Measurements from ENCODE around the gene INSYN2B. TPM values are rescaled to one million over a fixed set of nuclear protein-coding genes. Genes with fewer than 3 reads are reported as not detected.
"Not testable (repeated sequence)": the region's sequence is repeated elsewhere in the genome, so short reads cannot be mapped to it uniquely, and the experiment has no call there.

INSYN2B gene
- total RNA-seq, 1 donor = not detected

DNA sequence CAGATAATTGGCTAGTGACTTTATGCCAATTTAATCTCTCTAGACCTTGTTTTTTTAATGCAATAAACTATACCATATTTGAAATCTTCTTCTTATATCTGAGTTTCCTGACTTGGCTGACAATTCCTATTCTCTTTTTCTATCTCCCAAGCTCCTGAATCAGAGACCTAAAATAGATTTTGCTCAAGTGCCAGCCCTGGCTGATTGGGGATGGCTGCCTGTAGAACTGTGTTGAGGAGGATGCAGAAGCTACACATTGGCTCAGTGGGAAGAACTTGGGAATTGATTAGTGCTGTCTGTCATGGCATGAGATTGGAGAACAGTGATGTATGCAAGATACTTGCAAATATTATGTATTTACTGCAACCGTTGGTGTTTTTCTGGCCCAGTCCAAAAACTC lies 132.8 kb downstream of the INSYN2B start:
- Histone ChIP-seq H3K9me3 (ENCODE audit: low read depth, low read length) (peaks cover 15% of the 10 kb centered on the region), H3K4me1 (ENCODE audit: insufficient read depth, low read length) (no peaks in the 10 kb centered on the region), H3K27me3 (ENCODE audit: insufficient read depth, low read length) (no peaks in the 10 kb centered on the region), H3K4me3 (ENCODE audit: low read length) (no peak overlapping the region)

DNA sequence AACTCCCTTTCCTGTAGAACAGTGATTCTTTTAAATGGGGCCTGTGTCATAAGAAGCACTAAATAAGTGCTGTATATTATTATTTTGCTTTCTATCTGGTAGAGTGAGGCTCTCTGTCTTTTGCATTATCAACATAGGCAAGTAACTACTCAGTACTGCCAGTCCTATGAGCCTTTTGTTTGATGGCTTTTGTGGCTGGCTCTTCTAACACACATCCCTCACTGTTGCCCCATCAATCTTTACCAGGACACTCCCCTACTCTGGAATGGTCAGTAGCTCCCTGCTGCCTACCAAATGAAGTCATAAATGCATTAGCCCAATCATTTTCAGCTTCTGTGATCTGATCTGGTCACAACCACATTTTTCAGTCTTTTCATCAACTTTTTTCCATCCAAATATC lies 137.6 kb downstream of the INSYN2B start:
- Histone ChIP-seq H3K27me3 (ENCODE audit: insufficient read depth, low read length) (no peaks in the 10 kb centered on the region), H3K4me3 (ENCODE audit: low read length) (no peak overlapping the region), H3K4me1 (ENCODE audit: insufficient read depth, low read length) (no peaks in the 10 kb centered on the region), H3K9me3 (ENCODE audit: low read depth, low read length) (no peaks in the 10 kb centered on the region)

DNA sequence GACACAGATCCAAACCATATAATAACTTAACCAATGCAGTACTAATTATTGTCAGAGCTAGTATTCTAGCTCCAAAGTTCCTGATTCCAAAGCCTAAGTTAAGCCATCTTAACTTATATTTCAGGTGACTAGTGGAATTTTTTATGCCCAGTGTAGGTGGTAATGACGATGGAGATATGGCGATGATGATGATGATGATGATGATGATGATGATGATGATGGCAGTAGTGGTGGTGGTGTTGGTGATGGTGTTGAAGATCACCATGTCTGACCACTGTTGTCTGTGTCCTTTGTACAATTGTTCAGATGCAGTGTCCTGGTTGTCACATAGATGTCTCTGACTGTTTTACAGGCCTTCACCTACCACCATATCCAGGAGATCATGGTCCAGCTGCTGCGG lies 139.9 kb downstream of the INSYN2B start:
- Histone ChIP-seq H3K9me3 (ENCODE audit: low read depth, low read length) (no peaks in the 10 kb centered on the region), H3K27me3 (ENCODE audit: insufficient read depth, low read length) (no peaks in the 10 kb centered on the region), H3K4me3 (ENCODE audit: low read length) (no peak overlapping the region), H3K4me1 (ENCODE audit: insufficient read depth, low read length) (no peaks in the 10 kb centered on the region)

DNA sequence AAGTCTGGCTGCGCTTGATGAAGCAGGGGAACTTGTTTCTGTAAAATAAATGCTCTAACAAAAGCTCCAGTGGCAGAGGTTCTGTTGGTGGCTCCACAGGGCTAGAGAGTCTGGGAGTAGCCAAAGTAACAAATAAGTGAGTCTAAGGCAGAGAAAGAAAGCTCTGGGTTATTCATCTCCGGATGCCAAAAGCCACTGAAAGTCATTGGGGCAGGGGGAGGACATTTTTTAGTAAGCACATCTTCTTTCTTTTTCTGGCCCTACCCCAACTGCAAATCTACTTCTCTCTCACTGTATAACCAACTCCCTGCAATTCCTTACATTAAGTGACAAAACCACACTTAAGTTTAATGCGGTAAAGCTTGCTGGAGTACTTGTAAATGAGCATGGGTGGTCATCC lies 141.6 kb downstream of the INSYN2B start:
- Histone ChIP-seq H3K9me3 (ENCODE audit: low read depth, low read length) (no peaks in the 10 kb centered on the region), H3K27me3 (ENCODE audit: insufficient read depth, low read length) (no peaks in the 10 kb centered on the region), H3K4me1 (ENCODE audit: insufficient read depth, low read length) (peaks cover 2% of the 10 kb centered on the region), H3K4me3 (ENCODE audit: low read length) (no peak overlapping the region)

DNA sequence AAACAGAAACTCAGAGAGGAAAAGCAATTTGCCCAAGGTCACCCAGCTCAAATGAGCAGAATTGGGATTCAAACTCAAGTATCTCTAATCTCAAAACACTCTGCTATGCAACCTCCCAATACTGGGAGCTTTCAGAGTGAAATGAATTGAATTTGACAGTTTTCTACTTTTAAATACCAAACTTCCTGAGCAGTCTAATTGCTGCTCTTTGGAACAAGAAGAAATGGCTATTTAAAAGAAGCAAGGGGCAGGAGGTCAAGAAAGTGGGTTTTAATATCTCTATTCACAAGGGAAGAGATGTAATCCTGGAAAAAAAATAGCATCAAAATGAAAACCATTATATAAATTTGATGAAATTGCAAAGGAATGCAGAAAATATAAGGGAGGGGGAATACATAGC lies 142.6 kb downstream of the INSYN2B start:
- Histone ChIP-seq H3K9me3 (ENCODE audit: low read depth, low read length) (no peaks in the 10 kb centered on the region), H3K4me3 (ENCODE audit: low read length) (no peak overlapping the region), H3K4me1 (ENCODE audit: insufficient read depth, low read length) (peaks cover 8% of the 10 kb centered on the region), H3K27me3 (ENCODE audit: insufficient read depth, low read length) (no peaks in the 10 kb centered on the region)

DNA sequence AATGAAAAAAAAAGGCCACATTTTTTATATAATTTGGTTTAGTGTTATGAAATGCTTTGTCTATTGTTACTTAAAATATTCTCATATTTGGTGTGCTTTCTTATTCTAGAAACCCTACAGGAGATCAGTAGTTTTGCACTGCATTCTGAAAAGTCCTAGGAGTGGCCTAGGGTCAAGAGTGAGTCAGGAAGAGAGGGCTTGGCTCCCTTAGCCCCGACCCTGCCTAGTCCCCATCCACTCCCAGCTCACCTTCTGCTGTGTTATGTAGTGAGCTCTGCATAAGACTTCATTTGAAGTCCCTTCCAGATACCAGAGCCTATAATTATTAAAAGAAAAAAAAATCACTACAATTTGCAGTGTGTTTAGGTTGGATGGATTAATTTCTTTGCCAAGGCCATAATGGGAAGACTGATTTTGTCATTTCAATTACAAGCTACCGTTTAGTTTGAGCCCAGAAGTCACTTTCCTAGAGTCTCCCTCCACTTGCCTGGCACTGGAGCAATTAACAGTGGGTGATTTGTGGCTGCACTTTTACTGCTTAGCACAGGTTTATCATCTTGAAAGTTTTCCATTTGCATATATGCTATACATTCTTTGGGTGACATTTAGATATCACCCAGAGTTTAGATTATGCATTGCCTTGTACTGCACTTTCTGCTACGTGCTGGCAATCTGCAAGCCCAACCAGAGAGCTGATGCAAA lies 143.3 kb downstream of the INSYN2B start:
- Histone ChIP-seq H3K27me3 (ENCODE audit: insufficient read depth, low read length) (no peaks in the 10 kb centered on the region), H3K4me3 (ENCODE audit: low read length) (no peak overlapping the region), H3K9me3 (ENCODE audit: low read depth, low read length) (no peaks in the 10 kb centered on the region), H3K4me1 (ENCODE audit: insufficient read depth, low read length) (peaks cover 14% of the 10 kb centered on the region)

DNA sequence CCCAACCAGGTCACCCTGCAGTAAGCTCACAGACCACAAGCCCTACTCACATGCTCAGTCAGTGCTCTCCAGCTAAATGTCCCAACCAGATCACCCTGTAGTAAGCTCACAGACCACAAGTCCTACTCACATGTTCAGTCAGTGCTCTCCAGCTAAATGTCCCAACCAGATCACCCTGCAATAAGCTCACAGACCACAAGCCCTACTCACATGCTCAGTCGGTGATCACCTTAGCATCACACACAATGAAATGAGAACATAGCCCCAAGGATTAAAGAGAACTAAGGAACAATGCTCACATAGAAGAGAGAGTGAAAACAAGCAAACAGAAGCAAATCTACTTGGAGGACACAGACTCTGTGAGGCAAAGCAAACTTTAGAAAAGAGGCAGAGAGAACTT lies 145.8 kb downstream of the INSYN2B start:
- not testable (repeated sequence) for H3K27me3 ChIP-seq (ENCODE audit: insufficient read depth, low read length); H3K9me3 ChIP-seq (ENCODE audit: low read depth, low read length); H3K4me3 ChIP-seq (ENCODE audit: low read length)
- H3K4me1 ChIP-seq (ENCODE audit: insufficient read depth, low read length) = peaks cover 14% of the 10 kb centered on the region

DNA sequence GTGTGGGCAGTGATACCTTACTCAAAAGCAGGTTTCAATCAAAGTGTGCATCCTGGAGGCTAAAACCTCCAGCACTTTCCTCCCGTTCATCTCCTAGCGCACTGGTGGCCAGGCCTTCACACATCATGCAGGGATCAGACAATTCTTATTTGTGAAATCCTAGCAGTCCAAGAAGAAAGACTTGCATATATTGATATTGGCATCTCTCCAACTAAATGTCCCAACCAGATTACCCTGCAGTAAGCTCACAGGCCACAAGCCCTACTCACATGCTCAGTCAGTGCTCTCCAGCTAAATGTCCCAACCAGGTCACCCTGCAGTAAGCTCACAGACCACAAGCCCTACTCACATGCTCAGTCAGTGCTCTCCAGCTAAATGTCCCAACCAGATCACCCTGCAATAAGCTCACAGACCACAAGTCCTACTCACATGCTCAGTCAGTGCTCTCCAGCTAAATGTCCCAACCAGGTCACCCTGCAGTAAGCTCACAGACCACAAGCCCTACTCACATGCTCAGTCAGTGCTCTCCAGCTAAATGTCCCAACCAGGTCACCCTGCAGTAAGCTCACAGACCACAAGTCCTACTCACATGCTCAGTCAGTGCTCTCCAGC lies 146.5 kb downstream of the INSYN2B start:
- peaks cover 14% of the 10 kb centered on the region for H3K4me1 ChIP-seq (ENCODE audit: insufficient read depth, low read length)
- not testable (repeated sequence) for H3K27me3 ChIP-seq (ENCODE audit: insufficient read depth, low read length); H3K4me3 ChIP-seq (ENCODE audit: low read length); H3K9me3 ChIP-seq (ENCODE audit: low read depth, low read length)

DNA sequence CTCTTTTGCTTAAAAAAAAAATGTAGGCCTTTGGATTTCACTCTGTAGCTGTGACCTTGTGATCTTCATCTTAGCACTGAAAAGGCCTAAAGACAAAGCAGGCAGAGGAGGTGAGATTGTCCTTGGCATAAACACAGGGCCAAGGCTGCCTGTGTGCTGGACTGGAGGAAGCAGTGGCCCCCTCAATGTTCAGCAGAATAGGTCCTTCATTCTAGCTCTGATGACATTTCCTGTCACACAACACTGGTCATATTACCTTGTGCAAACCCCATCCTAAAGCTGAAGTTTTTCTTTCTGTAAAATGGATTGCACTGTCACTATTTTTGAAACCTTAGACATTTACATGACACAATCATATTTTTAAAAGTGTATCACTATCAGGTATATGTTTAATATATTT lies 147.4 kb downstream of the INSYN2B start:
- peaks cover 14% of the 10 kb centered on the region for H3K4me1 ChIP-seq (ENCODE audit: insufficient read depth, low read length)
- H3K9me3 ChIP-seq (ENCODE audit: low read depth, low read length) = no peaks in the 10 kb centered on the region
- no peaks in the 10 kb centered on the region for H3K27me3 ChIP-seq (ENCODE audit: insufficient read depth, low read length)
- H3K4me3 ChIP-seq (ENCODE audit: low read length) = no peak overlapping the region

DNA sequence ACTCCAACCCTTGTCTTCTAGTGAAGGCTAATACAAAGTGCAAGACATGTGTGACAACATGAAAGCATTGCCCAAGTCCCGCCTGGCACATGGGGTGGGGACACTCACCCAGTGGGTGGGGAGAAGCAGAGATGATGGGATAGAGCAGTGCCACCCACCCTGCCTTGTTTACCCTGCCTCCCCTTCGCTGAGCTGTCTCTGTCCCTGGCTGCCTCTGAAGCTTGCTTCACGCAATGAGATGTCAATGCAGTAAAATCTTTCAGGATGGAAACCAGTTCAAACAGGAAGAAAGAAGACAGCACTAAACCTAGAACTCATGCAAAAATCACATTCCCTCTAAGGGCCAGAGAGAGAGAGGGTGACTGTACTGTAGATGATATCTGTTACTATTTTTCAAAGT lies 148.0 kb downstream of the INSYN2B start:
- H3K9me3 ChIP-seq (ENCODE audit: low read depth, low read length) = no peaks in the 10 kb centered on the region
- peaks cover 14% of the 10 kb centered on the region for H3K4me1 ChIP-seq (ENCODE audit: insufficient read depth, low read length)
- no peak overlapping the region for H3K4me3 ChIP-seq (ENCODE audit: low read length)
- no peaks in the 10 kb centered on the region for H3K27me3 ChIP-seq (ENCODE audit: insufficient read depth, low read length)

DNA sequence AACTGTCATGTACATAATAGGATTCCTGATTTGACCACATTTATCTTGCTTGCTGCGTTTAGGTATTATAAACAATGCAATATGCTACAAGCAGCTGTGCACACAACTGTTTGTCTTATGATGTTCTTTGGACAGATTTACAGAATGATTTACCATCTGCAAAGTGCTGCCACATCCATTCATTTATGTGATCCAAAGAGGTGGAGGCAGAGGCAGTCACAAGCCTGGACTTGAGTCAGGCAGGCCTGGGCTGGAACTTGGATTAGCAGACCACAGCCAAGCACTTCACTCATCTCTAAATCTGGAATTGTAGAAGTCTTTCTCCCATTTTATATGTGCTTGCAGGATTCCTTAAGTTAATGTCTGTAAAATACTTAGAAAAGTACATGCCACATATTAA lies 149.0 kb downstream of the INSYN2B start:
- no peak overlapping the region for H3K4me3 ChIP-seq (ENCODE audit: low read length)
- no peaks in the 10 kb centered on the region for H3K9me3 ChIP-seq (ENCODE audit: low read depth, low read length)
- peaks cover 14% of the 10 kb centered on the region for H3K4me1 ChIP-seq (ENCODE audit: insufficient read depth, low read length)
- no peaks in the 10 kb centered on the region for H3K27me3 ChIP-seq (ENCODE audit: insufficient read depth, low read length)

DNA sequence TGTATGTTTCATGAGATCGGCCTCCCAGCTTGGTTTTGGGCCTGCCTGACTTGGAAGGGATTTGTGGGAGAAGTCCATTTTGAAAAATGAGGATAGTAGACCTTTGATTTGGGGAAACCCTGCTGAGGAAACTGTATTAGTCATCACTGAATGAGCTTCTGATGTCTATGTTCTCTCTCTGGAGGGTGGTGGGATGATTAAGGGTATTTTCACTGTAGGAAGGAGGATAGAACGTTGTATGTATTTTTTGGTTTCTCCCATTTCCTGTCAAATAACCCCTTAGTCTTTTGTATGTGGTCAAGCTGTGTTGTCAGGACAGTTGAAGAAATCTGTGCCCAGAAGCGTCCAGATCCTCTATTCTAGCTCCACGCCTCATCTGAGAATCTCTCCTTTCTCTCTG lies 151.9 kb downstream of the INSYN2B start:
- Histone ChIP-seq H3K4me1 (ENCODE audit: insufficient read depth, low read length) (peaks cover 9% of the 10 kb centered on the region), H3K27me3 (ENCODE audit: insufficient read depth, low read length) (no peaks in the 10 kb centered on the region), H3K4me3 (ENCODE audit: low read length) (no peak overlapping the region), H3K9me3 (ENCODE audit: low read depth, low read length) (no peaks in the 10 kb centered on the region)

DNA sequence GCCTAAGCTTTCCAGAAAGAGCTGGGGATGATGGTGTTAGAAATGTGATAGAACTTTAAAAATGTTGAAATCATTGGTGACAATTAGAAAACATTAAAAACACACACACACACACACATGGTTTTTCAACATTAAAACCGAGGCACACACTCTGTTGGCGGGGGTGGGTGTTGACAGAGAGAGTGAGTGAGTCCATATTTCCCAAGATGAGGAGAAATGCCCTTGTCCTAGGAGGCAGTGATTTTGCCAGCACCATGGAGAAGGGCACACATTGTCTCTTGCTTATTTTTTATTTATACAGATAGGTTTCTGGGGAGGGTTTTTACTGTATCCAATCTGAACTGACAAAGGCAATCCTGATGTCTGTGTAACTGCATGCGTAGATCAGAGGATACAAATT lies 152.5 kb downstream of the INSYN2B start:
- Histone ChIP-seq H3K4me1 (ENCODE audit: insufficient read depth, low read length) (peaks cover 7% of the 10 kb centered on the region), H3K27me3 (ENCODE audit: insufficient read depth, low read length) (no peaks in the 10 kb centered on the region), H3K4me3 (ENCODE audit: low read length) (no peak overlapping the region), H3K9me3 (ENCODE audit: low read depth, low read length) (no peaks in the 10 kb centered on the region)

DNA sequence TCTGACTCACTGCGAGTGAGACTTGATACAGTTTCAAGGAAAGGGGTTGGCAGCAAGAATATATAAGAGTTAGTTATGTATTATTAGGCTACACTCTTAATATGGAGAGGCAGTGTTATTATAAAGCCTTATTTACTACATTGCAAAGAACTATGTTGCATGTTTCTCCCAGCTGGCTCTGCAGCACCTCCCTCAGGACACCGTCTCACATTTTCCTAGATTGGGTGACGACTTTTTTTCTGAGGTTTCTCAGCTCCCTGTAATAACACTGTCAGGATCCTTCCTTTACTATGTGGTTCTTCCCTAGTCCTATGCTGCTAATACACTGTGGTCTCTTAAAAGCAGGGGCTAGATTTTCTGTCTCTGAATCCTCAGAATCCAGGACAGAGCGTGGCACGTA lies 153.7 kb downstream of the INSYN2B start:
- H3K4me1 ChIP-seq (ENCODE audit: insufficient read depth, low read length) = no peaks in the 10 kb centered on the region
- no peak overlapping the region for H3K4me3 ChIP-seq (ENCODE audit: low read length)
- H3K27me3 ChIP-seq (ENCODE audit: insufficient read depth, low read length) = no peaks in the 10 kb centered on the region
- no peaks in the 10 kb centered on the region for H3K9me3 ChIP-seq (ENCODE audit: low read depth, low read length)

DNA sequence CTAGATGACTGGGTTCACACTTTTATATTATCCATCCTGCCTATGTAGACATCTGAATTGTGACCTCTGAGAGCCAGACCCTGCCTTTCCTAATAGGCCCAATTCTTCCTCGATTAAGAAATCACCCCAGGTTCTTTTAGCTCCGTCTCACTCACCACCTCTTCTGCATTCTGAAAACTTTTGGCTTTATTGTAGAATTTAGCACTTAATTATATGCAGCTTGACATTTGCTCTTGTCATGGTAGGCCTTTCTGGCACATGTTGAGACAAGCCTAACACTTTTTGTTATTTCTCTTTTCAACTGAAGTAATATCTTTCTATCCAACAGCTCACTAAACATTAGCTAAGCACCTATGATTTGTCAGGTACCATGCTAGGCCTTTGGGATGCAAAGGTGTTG lies 163.3 kb downstream of the INSYN2B start:
- no peaks in the 10 kb centered on the region for H3K27me3 ChIP-seq (ENCODE audit: insufficient read depth, low read length)
- no peaks in the 10 kb centered on the region for H3K4me1 ChIP-seq (ENCODE audit: insufficient read depth, low read length)
- no peaks in the 10 kb centered on the region for H3K9me3 ChIP-seq (ENCODE audit: low read depth, low read length)
- H3K4me3 ChIP-seq (ENCODE audit: low read length) = no peak overlapping the region

DNA sequence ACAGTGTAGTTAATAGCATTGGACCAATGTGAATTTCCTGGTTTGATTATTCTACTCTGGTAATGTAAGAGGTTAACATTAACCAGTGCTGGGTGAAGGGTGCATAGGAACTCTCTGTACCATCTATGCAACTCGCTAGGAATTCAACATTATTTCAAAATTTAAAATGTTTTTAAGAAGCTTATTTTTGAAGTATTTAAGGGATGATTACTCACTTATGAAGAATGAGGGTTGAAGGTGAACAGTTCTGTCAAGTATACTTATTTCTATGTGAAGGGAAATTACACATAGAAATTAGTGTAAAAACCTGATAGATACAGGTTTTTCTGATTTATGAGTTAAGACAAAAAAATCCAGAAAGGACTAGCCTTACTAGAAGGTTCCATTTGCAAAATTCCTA lies 165.8 kb downstream of the INSYN2B start:
- Histone ChIP-seq H3K9me3 (ENCODE audit: low read depth, low read length) (no peaks in the 10 kb centered on the region), H3K27me3 (ENCODE audit: insufficient read depth, low read length) (no peaks in the 10 kb centered on the region), H3K4me1 (ENCODE audit: insufficient read depth, low read length) (peaks cover 2% of the 10 kb centered on the region), H3K4me3 (ENCODE audit: low read length) (no peak overlapping the region)

All from mononuclear cell (primary cell).